GM18508 (cell line): Measurements from ENCODE around the gene CTRB1.
"Not testable (repeated sequence)": the region's sequence is repeated elsewhere in the genome, so short reads cannot be mapped to it uniquely, and the experiment has no call there.

Experiments
- ATAC-seq: cut with Tn5 transposase; IDR thresholded peaks from one replicate; pipeline ENCODE4 v1.9.1; 2021; ENCODE audit warnings: moderate number of reproducible peaks; ENCODE audit not compliant: insufficient read depth, unreplicated experiment

Gene CTRB1

GRCh38 chr16:75203667-75204409 is 14.9 kb upstream of the CTRB1 start:
- no peak for ATAC-seq

DNA sequence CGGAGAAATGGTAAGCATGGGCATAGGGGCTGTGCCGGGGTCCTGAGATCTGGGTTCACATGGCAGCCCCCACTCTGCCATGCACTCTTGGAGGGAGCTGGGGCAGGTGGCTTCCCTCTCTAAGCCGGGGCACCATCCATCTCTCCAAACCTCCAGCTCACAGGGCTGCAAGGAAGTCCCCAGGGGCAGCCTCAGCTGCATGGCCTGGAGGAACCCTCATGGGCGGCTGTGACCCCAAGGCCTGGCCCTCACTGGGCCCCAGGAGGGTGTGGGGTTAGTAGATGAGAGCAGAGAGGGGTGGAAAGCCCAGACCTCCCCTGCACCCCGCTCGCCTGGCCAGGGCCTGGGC is 14.4 kb upstream of the CTRB1 start:
- no peak for ATAC-seq

DNA sequence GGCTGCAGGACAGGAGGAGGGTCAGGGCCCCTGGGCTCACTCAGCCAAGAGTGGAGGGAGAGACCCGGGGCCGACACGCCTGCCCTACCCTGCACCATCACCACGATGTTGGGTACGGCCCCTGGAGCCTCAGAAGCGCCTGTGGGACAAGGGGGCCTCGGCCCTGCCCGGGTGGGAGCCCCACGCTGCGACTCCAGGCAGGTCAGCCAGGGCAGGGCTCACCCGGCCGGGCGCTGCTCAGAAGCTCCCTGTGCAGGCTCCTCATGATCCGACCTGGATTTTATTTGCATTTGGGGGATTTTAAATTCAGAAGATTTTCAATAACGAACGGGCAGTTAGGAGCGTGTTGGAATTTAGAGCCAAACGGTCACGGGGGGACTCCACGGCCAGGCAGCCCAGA is 13.9 kb upstream of the CTRB1 start:
- ATAC-seq = not testable (repeated sequence)

GRCh38 chr16:75205438-75205837 is 13.3 kb upstream of the CTRB1 start:
- ATAC-seq = not testable (repeated sequence)

- ATAC-seq = not testable (repeated sequence)
Observed at GRCh38 chr16:75205961-75206748, 12.6 kb upstream of the CTRB1 start.

- no peak for ATAC-seq
Observed at GRCh38 chr16:75206749-75207451, 11.9 kb upstream of the CTRB1 start, which contains the start of gene CTRB2. CTRB2 (minus strand) TSS chr16:75207161; CDS start chr16:75207141, 20 bp downstream.

DNA sequence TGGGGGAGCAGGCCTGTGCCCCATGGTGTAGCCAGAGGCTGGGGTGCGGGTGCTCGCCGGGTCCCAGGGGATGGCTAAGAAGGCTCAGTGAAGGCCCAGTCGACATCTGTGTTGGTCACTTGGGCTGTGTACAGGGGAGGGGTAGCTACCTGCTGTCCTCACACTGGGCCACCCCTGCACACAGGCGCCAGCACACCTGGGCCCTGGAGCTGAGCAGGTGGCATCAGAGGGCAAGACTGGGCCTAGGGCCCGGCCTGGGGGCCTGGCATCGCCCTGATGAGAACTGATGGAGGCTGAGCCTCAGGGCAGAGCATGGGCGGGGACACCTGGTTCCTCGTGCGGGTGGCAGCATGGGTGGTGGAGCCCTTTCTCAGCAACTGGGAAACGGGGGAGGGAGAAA is 11.0 kb upstream of the CTRB1 start:
- ATAC-seq = no peak

- no peak for ATAC-seq
Observed at GRCh38 chr16:75208242-75208825, 10.5 kb upstream of the CTRB1 start.

- ATAC-seq = no peak
Observed at GRCh38 chr16:75208861-75209505, 9.8 kb upstream of the CTRB1 start.

- not testable (repeated sequence) for ATAC-seq
Observed at GRCh38 chr16:75209514-75209913, 9.3 kb upstream of the CTRB1 start.

DNA sequence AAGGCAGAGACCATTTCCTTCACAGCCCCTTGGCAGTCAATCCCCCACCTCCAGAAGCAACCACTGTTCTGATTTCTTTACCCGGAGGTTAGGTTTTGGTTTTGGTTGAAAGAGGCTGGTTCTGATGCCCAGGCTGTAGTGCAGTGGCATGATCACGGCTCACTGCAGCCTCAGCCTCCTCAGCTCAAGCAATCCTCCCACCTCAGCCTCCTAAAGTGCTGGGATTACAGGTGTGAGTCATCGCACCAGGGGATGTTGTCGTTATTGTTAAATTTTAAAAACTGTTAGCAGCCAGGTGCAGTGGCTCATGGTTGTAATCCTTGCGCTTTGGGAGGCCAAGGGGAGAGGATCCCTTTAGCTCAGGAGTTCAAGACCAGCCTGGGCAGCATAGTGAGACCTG is 8.8 kb upstream of the CTRB1 start:
- no peak for ATAC-seq

DNA sequence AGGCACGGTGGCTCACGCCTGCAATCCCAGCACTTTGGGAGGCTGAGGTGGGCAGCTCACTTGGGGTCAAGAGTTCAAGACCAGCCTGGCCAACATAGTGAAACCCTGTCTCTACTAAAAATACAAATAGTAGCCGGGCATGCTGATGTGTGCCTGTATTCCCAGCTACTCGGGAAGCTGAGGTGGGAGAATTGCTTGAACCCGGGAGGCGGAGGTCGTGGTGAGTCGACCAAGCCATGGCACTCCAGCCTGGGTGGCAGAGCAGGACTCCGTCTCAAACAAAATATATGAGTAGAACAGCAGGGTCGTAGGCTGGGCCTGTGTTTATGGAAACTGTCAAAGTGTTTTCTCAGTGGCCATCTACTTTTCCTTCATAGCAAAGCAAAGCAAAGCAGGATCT is 7.5 kb upstream of the CTRB1 start:
- not testable (repeated sequence) for ATAC-seq

DNA sequence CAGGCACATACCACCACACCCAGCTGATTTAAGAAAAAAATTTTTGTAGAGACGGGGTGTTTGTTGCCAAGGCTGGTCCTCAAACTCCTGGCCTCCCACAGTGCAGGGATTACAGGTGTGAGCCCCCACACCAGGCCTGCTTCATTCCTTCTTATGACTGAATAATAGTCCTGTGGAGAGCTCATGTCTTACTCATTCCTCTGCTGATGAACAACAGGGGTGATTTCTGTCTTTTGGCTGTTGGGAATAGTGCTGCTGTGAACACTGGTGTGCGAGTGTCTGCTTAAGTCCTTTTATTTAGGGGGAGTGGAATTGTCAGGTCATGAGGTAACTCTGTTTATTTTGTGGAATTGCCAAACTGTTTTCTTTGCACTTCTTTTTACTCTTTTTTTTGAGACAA is 2.7 kb upstream of the CTRB1 start:
- ATAC-seq = no peak

DNA sequence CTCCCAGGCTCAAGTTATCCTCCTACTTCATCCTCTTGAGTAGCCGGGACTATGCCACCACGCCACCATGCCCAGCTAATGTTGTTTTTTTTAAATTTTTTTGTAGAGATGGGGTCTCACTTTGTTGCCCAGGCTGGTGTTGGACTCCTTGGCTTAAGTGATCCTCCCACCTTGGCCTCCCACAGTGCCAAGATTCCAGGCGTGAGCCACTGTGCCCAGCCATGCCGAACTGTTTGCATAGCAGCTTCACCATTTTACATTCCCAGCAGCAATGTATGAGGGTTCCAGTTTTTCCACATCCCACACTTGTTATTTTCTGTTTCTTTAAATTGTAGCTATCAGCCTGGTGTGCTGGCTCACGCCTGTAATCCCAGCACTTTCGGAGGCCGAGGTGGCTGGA is 2.2 kb upstream of the CTRB1 start:
- ATAC-seq = no peak

DNA sequence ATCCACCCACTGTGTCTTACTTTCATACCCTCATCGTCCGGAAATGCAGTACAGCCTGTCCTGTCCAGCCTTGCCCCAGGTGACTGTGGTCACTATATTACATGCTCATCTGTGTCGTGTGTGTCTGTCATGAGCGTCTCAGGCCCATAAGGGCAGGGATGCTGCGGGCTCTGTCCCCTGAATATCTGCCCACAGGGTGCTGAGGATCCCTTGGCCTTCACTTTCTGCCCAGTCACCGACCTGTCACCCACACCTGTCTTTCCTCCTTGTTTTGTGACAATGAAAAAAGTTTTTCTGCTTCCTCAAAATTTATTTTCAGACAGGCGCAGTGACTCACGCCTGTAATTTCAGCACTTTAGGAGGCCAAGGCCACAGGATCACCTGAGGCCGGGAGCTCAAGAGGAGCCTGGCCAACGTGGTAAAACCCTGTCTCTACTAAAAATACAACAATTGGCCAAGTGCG is 1.4 kb upstream of the CTRB1 start:
- no peak for ATAC-seq

- ATAC-seq = no peak
Observed at GRCh38 chr16:75219088-75219487, 300 bp downstream of the CTRB1 start.

GRCh38 chr16:75219838-75220237 is 1.1 kb downstream of the CTRB1 start:
- ATAC-seq = no peak

GRCh38 chr16:75222271-75222783 is 3.5 kb downstream of the CTRB1 start:
- no peak for ATAC-seq

DNA sequence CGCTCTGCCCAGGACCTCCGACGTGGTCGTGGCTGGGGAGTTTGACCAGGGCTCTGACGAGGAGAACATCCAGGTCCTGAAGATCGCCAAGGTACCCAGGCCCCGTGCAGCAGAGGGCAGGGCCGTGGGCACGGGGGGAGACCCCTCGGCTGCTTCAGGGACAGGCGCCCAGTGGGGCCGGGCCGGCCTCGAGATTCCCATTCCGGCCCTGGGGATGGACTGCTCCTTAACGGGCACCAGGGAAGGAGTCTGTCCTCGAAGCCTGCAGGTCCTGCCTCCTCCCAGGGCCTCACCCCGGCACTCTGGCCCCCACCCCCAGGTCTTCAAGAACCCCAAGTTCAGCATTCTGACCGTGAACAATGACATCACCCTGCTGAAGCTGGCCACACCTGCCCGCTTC is 4.3 kb downstream of the CTRB1 start:
- ATAC-seq = not testable (repeated sequence)
